Type B pancreatic cell (in vitro differentiated cells): ENCODE results near the gene PCK1. TPM values are rescaled to one million over a fixed set of nuclear protein-coding genes. Genes with fewer than 3 reads are reported as not detected.

Experiments
- DNase-seq: peaks from one replicate; pipeline ENCODE4 v3.0.0; 2021; ENCODE audit warnings: mixed read lengths; ENCODE audit not compliant: unreplicated experiment; ENCODE audit errors: extremely low spot score
- H3K27ac Mint-ChIP-seq: 2 replicates; pipeline ENCODE4 v1.8.0; 2021; ENCODE audit warnings: mild to moderate bottlenecking, mixed read lengths
- H3K27me3 Mint-ChIP-seq: 2 replicates; pipeline ENCODE4 v1.8.0; 2021; ENCODE audit warnings: mixed read lengths
- H3K36me3 Mint-ChIP-seq: 2 replicates; pipeline ENCODE4 v1.8.0; 2021; ENCODE audit warnings: mixed read lengths
- H3K4me1 Mint-ChIP-seq: one replicate; pipeline ENCODE4 v1.8.0; 2021; ENCODE audit warnings: mixed read lengths; ENCODE audit not compliant: unreplicated experiment
- H3K4me3 Mint-ChIP-seq: 2 replicates; pipeline ENCODE4 v1.8.0; 2021; ENCODE audit warnings: mild to moderate bottlenecking, mixed read lengths
- H3K9me3 Mint-ChIP-seq: 2 replicates; pipeline ENCODE4 v1.8.0; 2021; ENCODE audit warnings: mixed read lengths
- total RNA-seq: library from RNA; stranded (reverse); gene quantifications from 2 replicates; pipeline ENCODE4 v1.2.1, GENCODE V29; 2021; ENCODE audit warnings: low replicate concordance
- TF ChIP-seq, protein P1 (sequence below): fragments of 200-600 bp; sonication (generic); conservative IDR thresholded peaks from 2 replicates; pipeline ENCODE4 v1.5.0; 2021; ENCODE audit warnings: antibody characterized with exemption, mild to moderate bottlenecking

Gene PCK1
- total RNA-seq, 1 donor from 2014 or later: 2.3 TPM

DNA sequence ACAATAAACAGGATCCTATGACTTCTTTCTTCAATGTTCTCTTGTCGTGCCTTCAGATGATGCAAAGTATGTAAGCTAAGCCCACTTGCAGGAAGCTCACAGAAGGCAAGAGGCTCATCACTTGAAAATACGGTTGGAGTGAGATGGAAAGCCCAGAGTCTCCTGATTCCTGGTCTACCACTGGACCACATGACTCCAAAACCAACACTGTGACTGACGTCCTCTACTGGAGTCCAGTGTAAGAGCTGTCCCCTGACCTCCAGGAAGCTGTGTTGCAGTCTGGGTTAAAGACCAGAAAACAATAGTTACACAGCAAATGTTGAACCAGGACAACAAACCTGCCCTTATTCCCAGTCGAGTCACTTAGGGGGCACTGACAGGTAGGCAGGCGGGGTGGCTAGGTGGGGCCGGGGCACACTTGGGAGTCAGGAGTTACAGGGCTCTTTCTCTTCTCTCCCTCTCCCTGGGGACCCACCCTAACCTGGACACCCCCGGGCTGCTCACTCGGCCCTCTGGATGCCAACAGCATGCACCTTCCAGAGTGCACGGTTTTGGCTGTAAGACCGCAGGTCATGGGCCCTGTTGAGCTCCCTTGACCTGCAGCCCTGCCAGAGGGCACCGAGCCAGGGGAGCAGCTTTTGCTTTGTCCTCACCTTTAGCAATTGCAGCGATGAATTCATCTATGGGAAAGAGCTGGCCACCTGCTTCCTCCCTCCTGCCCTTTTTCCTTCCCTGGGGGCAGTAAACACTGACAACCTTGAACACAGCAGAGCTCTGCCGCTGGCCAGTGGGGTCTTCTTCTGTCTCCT is 7.4 kb downstream of the PCK1 start:
- no peak overlapping the region for H3K4me3 Mint-ChIP-seq
- H3K9me3 Mint-ChIP-seq: no peaks in the 10 kb centered on the region
- TF ChIP-seq, protein P1, sequence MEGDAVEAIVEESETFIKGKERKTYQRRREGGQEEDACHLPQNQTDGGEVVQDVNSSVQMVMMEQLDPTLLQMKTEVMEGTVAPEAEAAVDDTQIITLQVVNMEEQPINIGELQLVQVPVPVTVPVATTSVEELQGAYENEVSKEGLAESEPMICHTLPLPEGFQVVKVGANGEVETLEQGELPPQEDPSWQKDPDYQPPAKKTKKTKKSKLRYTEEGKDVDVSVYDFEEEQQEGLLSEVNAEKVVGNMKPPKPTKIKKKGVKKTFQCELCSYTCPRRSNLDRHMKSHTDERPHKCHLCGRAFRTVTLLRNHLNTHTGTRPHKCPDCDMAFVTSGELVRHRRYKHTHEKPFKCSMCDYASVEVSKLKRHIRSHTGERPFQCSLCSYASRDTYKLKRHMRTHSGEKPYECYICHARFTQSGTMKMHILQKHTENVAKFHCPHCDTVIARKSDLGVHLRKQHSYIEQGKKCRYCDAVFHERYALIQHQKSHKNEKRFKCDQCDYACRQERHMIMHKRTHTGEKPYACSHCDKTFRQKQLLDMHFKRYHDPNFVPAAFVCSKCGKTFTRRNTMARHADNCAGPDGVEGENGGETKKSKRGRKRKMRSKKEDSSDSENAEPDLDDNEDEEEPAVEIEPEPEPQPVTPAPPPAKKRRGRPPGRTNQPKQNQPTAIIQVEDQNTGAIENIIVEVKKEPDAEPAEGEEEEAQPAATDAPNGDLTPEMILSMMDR: no peak
- no peaks in the 10 kb centered on the region for H3K36me3 Mint-ChIP-seq
- H3K27me3 Mint-ChIP-seq: peaks cover 43% of the 10 kb centered on the region
- H3K27ac Mint-ChIP-seq: no peak overlapping the region
- no peak for DNase-seq
- H3K4me1 Mint-ChIP-seq: peaks cover 18% of the 10 kb centered on the region

DNA sequence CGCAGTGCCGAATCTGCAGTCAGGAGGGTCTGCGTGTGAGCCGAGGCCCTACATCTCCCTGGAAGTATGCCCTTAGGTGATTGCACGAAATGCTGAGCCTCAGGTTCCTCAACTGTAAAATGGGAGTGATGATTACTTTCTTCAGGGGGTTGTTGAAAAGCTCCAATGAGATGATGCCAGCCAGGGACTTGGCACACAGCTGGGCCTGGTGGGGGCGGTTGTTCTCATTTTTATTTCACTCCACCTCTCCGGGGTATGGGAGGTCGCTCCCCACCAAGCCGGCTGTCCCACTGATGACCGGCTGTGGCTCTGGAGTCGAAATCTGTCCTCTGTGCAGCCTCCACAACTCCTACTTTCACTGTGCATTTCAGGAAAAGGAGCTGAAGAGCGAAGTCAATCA is 8.1 kb downstream of the PCK1 start:
- Mint-ChIP-seq H3K9me3 (no peaks in the 10 kb centered on the region), H3K27me3 (peaks cover 47% of the 10 kb centered on the region), H3K36me3 (no peaks in the 10 kb centered on the region), H3K27ac (no peak overlapping the region), H3K4me1 (peaks cover 23% of the 10 kb centered on the region), H3K4me3 (no peak overlapping the region)
- TF ChIP-seq, protein P1: no peak
- no peak for DNase-seq

DNA sequence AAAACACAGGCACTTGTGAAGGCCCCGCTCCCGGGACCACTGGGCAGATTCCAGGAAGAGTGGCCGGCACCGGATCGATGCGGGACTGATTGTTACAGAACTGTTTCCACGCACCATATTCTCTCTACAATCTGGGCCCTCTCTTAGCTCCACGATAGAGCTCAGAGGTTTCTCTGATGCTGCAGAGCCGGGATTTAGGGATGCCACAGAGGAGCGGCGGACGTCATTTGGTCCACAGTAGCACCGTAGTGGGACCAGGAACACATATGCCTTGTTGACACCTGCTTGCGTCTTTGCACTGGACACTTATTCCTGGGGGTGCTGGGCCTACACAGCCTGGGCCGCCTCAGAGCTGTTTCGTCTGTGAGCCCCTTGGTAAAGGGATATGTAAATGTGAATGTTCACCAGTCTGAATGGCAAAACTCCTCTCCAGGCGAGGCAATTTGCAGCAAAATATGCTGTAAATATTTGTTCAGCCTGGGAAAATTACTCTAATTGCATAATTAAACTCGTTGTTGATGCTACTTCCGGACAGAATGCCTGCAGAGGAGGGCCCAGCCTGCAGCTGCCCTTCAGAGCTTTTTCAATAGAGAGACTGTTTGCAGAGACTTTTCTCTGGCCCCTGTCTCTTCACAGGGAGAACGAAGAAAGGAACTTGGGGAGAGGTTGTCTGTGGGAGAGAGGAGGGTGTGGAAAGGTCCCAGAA is 9.4 kb downstream of the PCK1 start:
- no peaks in the 10 kb centered on the region for H3K9me3 Mint-ChIP-seq
- no peaks in the 10 kb centered on the region for H3K36me3 Mint-ChIP-seq
- peak overlapping the region; percentile 62 for H3K27ac Mint-ChIP-seq
- TF ChIP-seq, protein P1: no peak
- no peak for DNase-seq
- peaks cover 23% of the 10 kb centered on the region for H3K4me1 Mint-ChIP-seq
- H3K4me3 Mint-ChIP-seq: no peak overlapping the region
- peaks cover 48% of the 10 kb centered on the region for H3K27me3 Mint-ChIP-seq

DNA sequence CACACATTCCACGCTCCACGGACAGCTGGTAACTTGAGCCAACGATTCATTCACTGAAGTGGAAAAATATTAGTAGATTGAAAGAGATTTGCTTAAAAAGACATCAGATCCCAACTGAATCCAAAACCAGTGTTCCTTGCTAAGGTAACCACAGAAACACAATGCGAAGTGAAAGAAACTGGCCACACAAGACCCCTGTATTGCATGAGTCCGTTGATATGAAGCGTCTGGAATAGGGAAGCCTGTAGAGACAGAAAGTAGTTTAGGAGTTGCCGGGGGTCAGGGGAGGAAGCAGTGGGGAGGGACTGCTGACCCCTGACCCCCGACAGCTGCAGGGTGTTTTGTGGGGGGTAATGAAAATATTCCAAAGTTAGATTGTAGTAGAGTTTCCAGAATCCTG is 10.0 kb downstream of the PCK1 start:
- TF ChIP-seq, protein P1: no peak
- H3K4me1 Mint-ChIP-seq: peaks cover 23% of the 10 kb centered on the region
- H3K27me3 Mint-ChIP-seq: peaks cover 48% of the 10 kb centered on the region
- H3K4me3 Mint-ChIP-seq: no peak overlapping the region
- peak overlapping the region; percentile 62 for H3K27ac Mint-ChIP-seq
- no peak for DNase-seq
- H3K36me3 Mint-ChIP-seq: no peaks in the 10 kb centered on the region
- H3K9me3 Mint-ChIP-seq: no peaks in the 10 kb centered on the region

DNA sequence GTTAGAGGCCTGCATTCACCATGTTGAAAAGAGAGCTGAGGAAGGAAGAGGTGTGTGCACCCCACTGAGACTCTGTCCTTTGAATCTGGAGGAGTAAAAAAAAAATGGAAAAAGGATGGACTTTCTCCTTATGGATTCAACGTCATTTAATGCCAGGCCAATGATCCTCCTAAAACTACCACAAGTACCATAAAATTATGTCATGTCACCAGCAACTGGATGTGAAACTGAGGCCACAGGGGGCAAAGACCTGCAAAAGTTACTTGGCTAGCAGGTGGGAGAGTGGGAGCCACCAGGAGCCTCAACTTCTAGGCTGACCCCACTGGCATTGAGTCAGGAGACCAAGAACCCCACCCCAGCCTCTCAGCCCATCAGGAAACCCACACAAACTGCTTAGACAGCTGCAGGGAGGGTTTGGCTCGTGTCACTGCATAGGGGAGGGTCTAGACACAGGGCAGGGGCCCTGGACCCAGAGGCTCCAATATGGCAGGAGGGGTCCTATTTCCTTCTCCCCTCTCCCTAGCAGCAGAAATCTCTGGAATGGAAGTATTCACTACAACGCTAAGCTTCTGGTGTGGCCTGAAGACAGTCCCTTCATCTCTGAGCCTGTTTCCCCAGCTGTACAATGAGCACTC is 11.0 kb downstream of the PCK1 start:
- TF ChIP-seq, protein P1: no peak
- DNase-seq: no peak
- Mint-ChIP-seq H3K9me3 (no peaks in the 10 kb centered on the region), H3K4me1 (peaks cover 23% of the 10 kb centered on the region), H3K27ac (no peak overlapping the region), H3K4me3 (no peak overlapping the region), H3K27me3 (peaks cover 42% of the 10 kb centered on the region), H3K36me3 (no peaks in the 10 kb centered on the region)
